ENCODE results near the gene ZBED6.
"Not testable (repeated sequence)": the region's sequence is repeated elsewhere in the genome, so short reads cannot be mapped to it uniquely, and the experiment has no call there.

ZBED6 gene

GRCh38 chr1:203789966-203790365 lies 5.5 kb upstream of the ZBED6 start:
- FAIRE-seq: no peak

- FAIRE-seq: no peak
Measured at GRCh38 chr1:203791498-203791897, 3.9 kb upstream of the ZBED6 start.

- FAIRE-seq: no peak
Measured at GRCh38 chr1:203792486-203792885, 2.9 kb upstream of the ZBED6 start.

- not testable (repeated sequence) for FAIRE-seq
Measured at GRCh38 chr1:203793561-203793960, 1.9 kb upstream of the ZBED6 start.

GRCh38 chr1:203794764-203795440 lies 521 bp upstream of the ZBED6 start:
- FAIRE-seq: no peak

GRCh38 chr1:203796236-203796605 lies 798 bp downstream of the ZBED6 start:
- FAIRE-seq: no peak

- no peak for FAIRE-seq
Measured at GRCh38 chr1:203797216-203797615, 1.8 kb downstream of the ZBED6 start.

- FAIRE-seq: no peak
Measured at GRCh38 chr1:203797948-203798655, 2.7 kb downstream of the ZBED6 start.

GRCh38 chr1:203799157-203799556 lies 3.7 kb downstream of the ZBED6 start:
- FAIRE-seq: no peak

GRCh38 chr1:203799971-203800370 lies 4.5 kb downstream of the ZBED6 start:
- FAIRE-seq: no peak

GRCh38 chr1:203805689-203806088 lies 10.3 kb downstream of the ZBED6 start:
- FAIRE-seq: no peak

- no peak for FAIRE-seq
Measured at GRCh38 chr1:203807196-203807595, 11.8 kb downstream of the ZBED6 start.

- no peak for FAIRE-seq
Measured at GRCh38 chr1:203813581-203814341, 18.3 kb downstream of the ZBED6 start.

- FAIRE-seq: no peak
Measured at GRCh38 chr1:203818399-203818798, 23.0 kb downstream of the ZBED6 start.

GRCh38 chr1:203823306-203823705 lies 27.9 kb downstream of the ZBED6 start:
- FAIRE-seq: no peak

- no peak for FAIRE-seq
Measured at GRCh38 chr1:203826175-203826574, 30.8 kb downstream of the ZBED6 start.

- no peak for FAIRE-seq
Measured at GRCh38 chr1:203828002-203828401, 32.6 kb downstream of the ZBED6 start.

GRCh38 chr1:203828503-203828902 lies 33.1 kb downstream of the ZBED6 start:
- no peak for FAIRE-seq

- FAIRE-seq: not testable (repeated sequence)
Measured at GRCh38 chr1:203829247-203829646, 33.8 kb downstream of the ZBED6 start.

- no peak for FAIRE-seq
Measured at GRCh38 chr1:203835476-203835875, 40.1 kb downstream of the ZBED6 start.

GRCh38 chr1:203839081-203839480 lies 43.7 kb downstream of the ZBED6 start:
- no peak for FAIRE-seq

GRCh38 chr1:203840208-203840808 lies 44.9 kb downstream of the ZBED6 start:
- no peak for FAIRE-seq

- FAIRE-seq: peak; percentile 48
Measured at GRCh38 chr1:203842559-203842876, 47.1 kb downstream of the ZBED6 start.

- FAIRE-seq: no peak
Measured at GRCh38 chr1:203843435-203843834, 48.0 kb downstream of the ZBED6 start.

All from A204.1 (cell line).